Measurements from ENCODE around the gene JUNB.

DNA sequence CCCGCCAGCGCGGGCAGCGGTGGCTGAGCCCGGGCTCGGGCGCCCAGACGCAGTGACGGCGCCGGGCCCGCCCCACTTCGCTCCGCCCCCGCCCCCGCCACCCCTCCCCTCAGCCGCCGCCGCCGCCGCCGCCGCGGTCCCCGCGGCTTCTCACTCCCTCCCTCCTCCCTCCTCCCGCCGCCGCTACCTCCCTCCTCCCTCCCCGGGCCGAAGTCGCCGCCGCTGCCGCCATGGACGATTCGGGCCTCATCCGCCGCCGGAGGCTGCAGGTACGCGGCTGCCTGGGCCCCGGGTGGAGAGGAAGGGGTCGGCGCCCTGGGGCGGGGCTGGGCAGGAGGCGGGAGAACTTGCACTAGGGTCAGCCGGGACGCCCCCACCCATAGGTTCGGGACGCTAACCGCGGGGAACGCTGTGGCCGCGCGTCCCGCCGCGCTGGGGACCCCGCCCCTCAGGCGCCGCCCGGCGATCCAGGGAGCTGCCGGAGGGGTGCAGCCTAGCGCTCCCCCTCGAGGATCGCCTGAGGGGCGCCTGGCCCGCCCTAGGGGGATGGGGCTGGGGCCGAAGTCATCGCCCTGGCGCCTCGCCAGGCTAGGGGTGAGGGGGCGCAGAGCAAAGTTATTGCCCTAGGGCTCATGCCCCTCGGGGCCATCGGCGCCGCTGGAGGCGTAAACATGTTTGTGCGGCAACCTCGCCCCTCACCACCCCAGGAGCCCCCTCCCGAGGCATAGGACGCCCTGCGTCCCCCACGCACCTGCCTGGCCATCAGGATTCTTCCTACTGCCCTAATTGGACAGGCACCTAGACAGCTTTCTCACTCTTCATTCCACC, 42.7 kb downstream of the JUNB start:
- TF ChIP-seq, protein P1, sequence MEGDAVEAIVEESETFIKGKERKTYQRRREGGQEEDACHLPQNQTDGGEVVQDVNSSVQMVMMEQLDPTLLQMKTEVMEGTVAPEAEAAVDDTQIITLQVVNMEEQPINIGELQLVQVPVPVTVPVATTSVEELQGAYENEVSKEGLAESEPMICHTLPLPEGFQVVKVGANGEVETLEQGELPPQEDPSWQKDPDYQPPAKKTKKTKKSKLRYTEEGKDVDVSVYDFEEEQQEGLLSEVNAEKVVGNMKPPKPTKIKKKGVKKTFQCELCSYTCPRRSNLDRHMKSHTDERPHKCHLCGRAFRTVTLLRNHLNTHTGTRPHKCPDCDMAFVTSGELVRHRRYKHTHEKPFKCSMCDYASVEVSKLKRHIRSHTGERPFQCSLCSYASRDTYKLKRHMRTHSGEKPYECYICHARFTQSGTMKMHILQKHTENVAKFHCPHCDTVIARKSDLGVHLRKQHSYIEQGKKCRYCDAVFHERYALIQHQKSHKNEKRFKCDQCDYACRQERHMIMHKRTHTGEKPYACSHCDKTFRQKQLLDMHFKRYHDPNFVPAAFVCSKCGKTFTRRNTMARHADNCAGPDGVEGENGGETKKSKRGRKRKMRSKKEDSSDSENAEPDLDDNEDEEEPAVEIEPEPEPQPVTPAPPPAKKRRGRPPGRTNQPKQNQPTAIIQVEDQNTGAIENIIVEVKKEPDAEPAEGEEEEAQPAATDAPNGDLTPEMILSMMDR (IDR thresholded peaks at IDR 0.05), result no peak
- TF ChIP-seq ZFX (IDR thresholded peaks at IDR 0.05; ENCODE audit: borderline replicate concordance), result no peak
